WTC11 (cell line): ENCODE results near the gene SYT7. TPM values are rescaled to one million over a fixed set of nuclear protein-coding genes. Genes with fewer than 3 reads are reported as not detected.

Source experiments
- ATAC-seq: fragments of 200-7000 bp; cut with Tn5 transposase; 2 replicates; pipeline ENCODE4 v1.10.0; 2021; ENCODE audit warnings: mild to moderate bottlenecking, moderate library complexity
- CTCF ChIA-PET: fragments of 300-600 bp; sonication (Branson Sonifier 250); formaldehyde crosslinking; loops from one replicate; lab custom pipeline; 2021; ENCODE audit warnings: antibody characterized with exemption; lab: Charles Lee
- POLR2A ChIA-PET: fragments of 350-600 bp; sonication (Branson Sonifier 250); formaldehyde crosslinking; loops from one replicate; lab custom pipeline; 2021; ENCODE audit warnings: antibody characterized with exemption; lab: Charles Lee
- DNase-seq: peaks from one replicate; pipeline ENCODE4 v3.0.0; 2021; ENCODE audit warnings: low spot score
- H3K27ac Mint-ChIP-seq: 2 replicates; pipeline ENCODE4 v1.8.0; 2021; ENCODE audit warnings: mixed read lengths
- H3K27me3 Mint-ChIP-seq: 2 replicates; pipeline ENCODE4 v1.8.0; 2021; ENCODE audit warnings: low read depth, mild to moderate bottlenecking, moderate library complexity, mixed read lengths
- H3K36me3 Mint-ChIP-seq: 2 replicates; pipeline ENCODE4 v1.8.0; 2021; ENCODE audit warnings: mixed read lengths
- H3K4me1 Mint-ChIP-seq: 2 replicates; pipeline ENCODE4 v1.8.0; 2022; ENCODE audit warnings: mixed read lengths
- H3K4me3 Mint-ChIP-seq: 2 replicates; pipeline ENCODE4 v1.8.0; 2021; ENCODE audit warnings: mild to moderate bottlenecking, moderate library complexity, mixed read lengths
- H3K9me3 Mint-ChIP-seq: 2 replicates; pipeline ENCODE4 v1.8.0; 2021; ENCODE audit warnings: mixed read lengths
- ETV6 ChIP-seq: sonication (generic); formaldehyde crosslinking; IDR thresholded peaks from 2 replicates; pipeline ENCODE4 v1.8.1; 2022; ENCODE audit warnings: mild to moderate bottlenecking, missing genetic modification reagents
- GABPB1 ChIP-seq: sonication (generic); formaldehyde crosslinking; IDR thresholded peaks from 2 replicates; pipeline ENCODE4 v1.8.1; 2023; ENCODE audit warnings: mild to moderate bottlenecking, missing genetic modification reagents
- JUN ChIP-seq: sonication (generic); formaldehyde crosslinking; IDR thresholded peaks from 2 replicates; pipeline ENCODE4 v1.8.0; 2023; ENCODE audit warnings: mild to moderate bottlenecking, missing genetic modification reagents
- NR3C1 ChIP-seq: sonication (generic); formaldehyde crosslinking; conservative IDR thresholded peaks from 2 replicates; pipeline ENCODE4 v1.8.1; 2023; ENCODE audit warnings: low read depth, mild to moderate bottlenecking, missing genetic modification reagents
- OVOL2 ChIP-seq: fragments of 250-450 bp; sonication (Bioruptor Pico); IDR thresholded peaks from 2 replicates; pipeline ENCODE4 v1.9.0; 2021; ENCODE audit warnings: mild to moderate bottlenecking, borderline replicate concordance
- PRRX2 ChIP-seq: fragments of 250-450 bp; sonication (Bioruptor Pico); IDR thresholded peaks from 2 replicates; pipeline ENCODE4 v1.8.0; 2021; ENCODE audit warnings: mild to moderate bottlenecking
- RORB ChIP-seq: fragments of 250-450 bp; sonication (Bioruptor Pico); IDR thresholded peaks from 2 replicates; pipeline ENCODE4 v1.9.0; 2021; ENCODE audit warnings: mild to moderate bottlenecking
- SMAD4 ChIP-seq: sonication (generic); formaldehyde crosslinking; IDR thresholded peaks from 2 replicates; pipeline ENCODE4 v1.8.0; 2022; ENCODE audit warnings: mild to moderate bottlenecking, missing genetic modification reagents
- TEAD1 ChIP-seq: sonication (generic); formaldehyde crosslinking; IDR thresholded peaks from 2 replicates; pipeline ENCODE4 v1.8.0; 2022; ENCODE audit warnings: mild to moderate bottlenecking, missing genetic modification reagents
- ZNF396 ChIP-seq: fragments of 250-450 bp; sonication (Bioruptor Pico); IDR thresholded peaks from 2 replicates; pipeline ENCODE4 v1.8.0; 2021; ENCODE audit warnings: mild to moderate bottlenecking, moderate library complexity, borderline replicate concordance
- total RNA-seq: library from RNA; stranded (reverse); gene quantifications from 3 replicates; pipeline ENCODE4 v1.2.3, GENCODE V29; 2021
- TF ChIP-seq, protein P1 (sequence below): sonication (generic); formaldehyde crosslinking; IDR thresholded peaks from 2 replicates; pipeline ENCODE4 v1.8.0; 2022; ENCODE audit warnings: mild to moderate bottlenecking, missing genetic modification reagents
- TF ChIP-seq, protein P2 (sequence below): fragments of 250-450 bp; sonication (Bioruptor Pico); IDR thresholded peaks from 2 replicates; pipeline ENCODE4 v1.9.0; 2021; ENCODE audit warnings: moderate library complexity, mild to moderate bottlenecking, inconsistent platforms, borderline replicate concordance
- TF ChIP-seq, protein P3 (sequence below): sonication (generic); formaldehyde crosslinking; IDR thresholded peaks from 2 replicates; pipeline ENCODE4 v1.8.1; 2022; ENCODE audit warnings: low read depth, missing genetic modification reagents, borderline replicate concordance
- TF ChIP-seq, protein P4 (sequence below): fragments of 250-450 bp; sonication (Bioruptor Pico); IDR thresholded peaks from 2 replicates; pipeline ENCODE4 v1.9.0; 2021; ENCODE audit warnings: mild to moderate bottlenecking
- TF ChIP-seq, protein P5 (sequence below): sonication (generic); formaldehyde crosslinking; IDR thresholded peaks from 2 replicates; pipeline ENCODE4 v1.8.1; 2023; ENCODE audit warnings: mild to moderate bottlenecking, missing genetic modification reagents, moderate library complexity
- TF ChIP-seq, protein P6 (sequence below): fragments of 200-600 bp; IDR thresholded peaks from 2 replicates; pipeline ENCODE4 v1.8.0; 2022; ENCODE audit warnings: antibody characterized with exemption
- TF ChIP-seq, protein P7 (sequence below): sonication (generic); formaldehyde crosslinking; IDR thresholded peaks from 2 replicates; pipeline ENCODE4 v1.8.1; 2022; ENCODE audit warnings: missing genetic modification reagents, borderline replicate concordance
- TF ChIP-seq, protein P8 (sequence below): sonication (generic); formaldehyde crosslinking; IDR thresholded peaks from 2 replicates; pipeline ENCODE4 v1.8.0; 2022; ENCODE audit warnings: mild to moderate bottlenecking, missing genetic modification reagents

SYT7 gene
- total RNA-seq, 1 experiment from 2014 or later, result 12.5 TPM

DNA sequence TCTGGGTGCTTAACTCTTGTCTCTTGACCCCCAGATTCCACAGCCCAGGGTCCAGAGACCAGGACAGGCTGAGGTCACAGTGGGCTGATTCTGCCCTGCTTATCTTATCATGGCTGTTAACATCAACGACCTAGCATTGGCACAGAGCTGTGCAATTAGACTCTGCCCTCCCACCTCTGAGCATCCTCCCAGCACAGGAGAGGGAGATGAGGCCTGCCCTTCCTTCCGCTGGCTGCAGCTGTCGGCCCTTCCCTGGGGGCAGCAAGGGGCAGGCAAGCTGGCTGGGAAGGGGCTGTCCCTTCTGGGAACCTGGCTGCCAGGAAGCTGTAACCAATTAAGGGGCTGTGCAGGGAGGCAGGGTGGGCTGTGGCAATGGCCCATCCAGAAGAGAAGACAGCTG lies 49.8 kb downstream of the SYT7 start (continued):
- TF ChIP-seq, protein P1, sequence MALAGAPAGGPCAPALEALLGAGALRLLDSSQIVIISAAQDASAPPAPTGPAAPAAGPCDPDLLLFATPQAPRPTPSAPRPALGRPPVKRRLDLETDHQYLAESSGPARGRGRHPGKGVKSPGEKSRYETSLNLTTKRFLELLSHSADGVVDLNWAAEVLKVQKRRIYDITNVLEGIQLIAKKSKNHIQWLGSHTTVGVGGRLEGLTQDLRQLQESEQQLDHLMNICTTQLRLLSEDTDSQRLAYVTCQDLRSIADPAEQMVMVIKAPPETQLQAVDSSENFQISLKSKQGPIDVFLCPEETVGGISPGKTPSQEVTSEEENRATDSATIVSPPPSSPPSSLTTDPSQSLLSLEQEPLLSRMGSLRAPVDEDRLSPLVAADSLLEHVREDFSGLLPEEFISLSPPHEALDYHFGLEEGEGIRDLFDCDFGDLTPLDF (CRISPR knock-in tag), result no peak

DNA sequence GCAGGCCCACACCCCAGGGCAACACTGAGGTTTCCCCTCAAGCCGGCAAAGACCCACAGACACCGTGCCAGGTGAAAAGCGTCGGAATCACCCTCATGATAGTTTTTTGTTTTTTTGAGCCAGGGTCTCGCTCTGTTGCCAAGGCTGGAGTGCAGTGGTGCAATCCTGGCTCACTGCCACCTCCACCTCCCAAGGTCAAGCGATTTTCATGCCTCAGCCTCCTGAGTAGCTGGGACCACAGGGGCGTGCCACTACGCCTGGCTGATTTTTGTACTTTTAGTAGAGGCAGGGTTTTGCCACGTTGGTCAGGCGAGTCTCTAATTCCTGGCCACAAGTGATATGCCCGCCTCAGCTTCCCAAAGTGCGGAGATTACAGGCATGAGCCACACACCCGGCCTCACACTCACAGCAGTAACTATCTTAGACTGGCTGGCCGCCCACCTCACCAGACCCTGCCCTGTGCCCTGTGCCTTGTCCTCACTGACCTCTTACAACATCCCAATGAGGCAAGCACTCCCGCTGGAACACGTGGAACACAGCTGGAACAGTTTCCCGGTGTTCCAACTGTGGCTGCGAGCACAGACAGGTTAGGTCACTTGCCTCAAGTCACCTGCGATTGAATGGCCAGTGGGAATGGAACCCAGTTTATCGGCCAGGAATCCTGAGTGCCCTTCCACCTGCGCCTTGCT lies 51.2 kb downstream of the SYT7 start:
- Mint-ChIP-seq H3K9me3 (no peaks in the 10 kb centered on the region), H3K4me3 (no peak overlapping the region), H3K36me3 (peaks cover 2% of the 10 kb centered on the region; the same call in 1 of the 2 replicates), H3K27me3 (no peaks in the 10 kb centered on the region), H3K4me1 (peaks cover 10% of the 10 kb centered on the region), H3K27ac (peak overlapping the region; percentile 20; the same call in 1 of the 2 replicates)
- ChIA-PET CTCF (interaction anchor here (1.0 to 9.1 kb wide), 8 partner anchors 12 to 108 kb away, joined by 3 to 241 read pairs (median 36); partner anchors contain the start of gene LRRC10B), POLR2A (interaction anchor here (0.8 kb wide), 1 partner anchor 8 kb away, joined by 3 read pairs; no protein-coding TSS in a partner anchor)
- DNase-seq (no peak), ATAC-seq (no peak)
- TF ChIP-seq, protein P2, sequence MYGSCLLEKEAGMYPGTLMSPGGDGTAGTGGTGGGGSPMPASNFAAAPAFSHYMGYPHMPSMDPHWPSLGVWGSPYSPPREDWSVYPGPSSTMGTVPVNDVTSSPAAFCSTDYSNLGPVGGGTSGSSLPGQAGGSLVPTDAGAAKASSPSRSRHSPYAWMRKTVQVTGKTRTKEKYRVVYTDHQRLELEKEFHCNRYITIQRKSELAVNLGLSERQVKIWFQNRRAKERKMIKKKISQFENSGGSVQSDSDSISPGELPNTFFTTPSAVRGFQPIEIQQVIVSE (CRISPR knock-in tag), result no peak
- peak; percentile 87 for TF ChIP-seq GABPB1 (CRISPR knock-in tag)

DNA sequence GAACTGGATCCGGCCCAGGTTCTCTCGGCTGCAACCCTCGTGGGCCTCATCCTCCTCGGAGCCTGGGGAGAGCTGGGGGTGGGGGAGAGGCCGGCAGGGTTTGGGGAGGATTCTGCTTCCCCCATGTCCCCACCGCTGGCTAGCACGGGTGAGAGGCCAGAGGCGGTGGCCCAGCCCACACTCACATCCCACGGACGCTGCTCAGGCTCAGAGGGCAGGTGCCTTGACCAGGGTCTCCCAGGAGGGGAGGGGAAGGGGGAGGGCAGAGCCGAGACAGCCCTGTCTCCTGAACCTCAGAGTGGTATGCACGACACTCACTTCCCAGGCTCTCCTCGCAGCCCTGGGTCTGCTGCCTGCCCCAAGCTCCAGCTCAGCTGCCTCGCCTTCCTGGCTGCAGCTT lies 52.8 kb downstream of the SYT7 start:
- H3K27me3 Mint-ChIP-seq, result no peaks in the 10 kb centered on the region
- H3K4me1 Mint-ChIP-seq, result peaks cover 10% of the 10 kb centered on the region
- H3K9me3 Mint-ChIP-seq, result no peaks in the 10 kb centered on the region
- no peak for DNase-seq
- CTCF ChIA-PET, result interaction anchor here (0.6 to 9.1 kb wide), 9 partner anchors 10 to 153 kb away, joined by 3 to 241 read pairs (median 13); no protein-coding TSS in a partner anchor
- TF ChIP-seq OVOL2 (no peak), NR3C1 (CRISPR knock-in tag) (no peak), ZNF396 (CRISPR knock-in tag) (no peak), SMAD4 (CRISPR knock-in tag) (no peak), RORB (CRISPR knock-in tag) (no peak), TEAD1 (CRISPR knock-in tag) (no peak), JUN (CRISPR knock-in tag) (no peak), PRRX2 (CRISPR knock-in tag) (no peak), ETV6 (no peak)
- TF ChIP-seq, protein P3, sequence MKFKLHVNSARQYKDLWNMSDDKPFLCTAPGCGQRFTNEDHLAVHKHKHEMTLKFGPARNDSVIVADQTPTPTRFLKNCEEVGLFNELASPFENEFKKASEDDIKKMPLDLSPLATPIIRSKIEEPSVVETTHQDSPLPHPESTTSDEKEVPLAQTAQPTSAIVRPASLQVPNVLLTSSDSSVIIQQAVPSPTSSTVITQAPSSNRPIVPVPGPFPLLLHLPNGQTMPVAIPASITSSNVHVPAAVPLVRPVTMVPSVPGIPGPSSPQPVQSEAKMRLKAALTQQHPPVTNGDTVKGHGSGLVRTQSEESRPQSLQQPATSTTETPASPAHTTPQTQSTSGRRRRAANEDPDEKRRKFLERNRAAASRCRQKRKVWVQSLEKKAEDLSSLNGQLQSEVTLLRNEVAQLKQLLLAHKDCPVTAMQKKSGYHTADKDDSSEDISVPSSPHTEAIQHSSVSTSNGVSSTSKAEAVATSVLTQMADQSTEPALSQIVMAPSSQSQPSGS (CRISPR knock-in tag), result no peak
- TF ChIP-seq, protein P4, sequence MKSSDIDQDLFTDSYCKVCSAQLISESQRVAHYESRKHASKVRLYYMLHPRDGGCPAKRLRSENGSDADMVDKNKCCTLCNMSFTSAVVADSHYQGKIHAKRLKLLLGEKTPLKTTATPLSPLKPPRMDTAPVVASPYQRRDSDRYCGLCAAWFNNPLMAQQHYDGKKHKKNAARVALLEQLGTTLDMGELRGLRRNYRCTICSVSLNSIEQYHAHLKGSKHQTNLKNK (CRISPR knock-in tag), result no peak
- TF ChIP-seq, protein P5, sequence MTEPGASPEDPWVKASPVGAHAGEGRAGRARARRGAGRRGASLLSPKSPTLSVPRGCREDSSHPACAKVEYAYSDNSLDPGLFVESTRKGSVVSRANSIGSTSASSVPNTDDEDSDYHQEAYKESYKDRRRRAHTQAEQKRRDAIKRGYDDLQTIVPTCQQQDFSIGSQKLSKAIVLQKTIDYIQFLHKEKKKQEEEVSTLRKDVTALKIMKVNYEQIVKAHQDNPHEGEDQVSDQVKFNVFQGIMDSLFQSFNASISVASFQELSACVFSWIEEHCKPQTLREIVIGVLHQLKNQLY, result no peak
- TF ChIP-seq, protein P6, sequence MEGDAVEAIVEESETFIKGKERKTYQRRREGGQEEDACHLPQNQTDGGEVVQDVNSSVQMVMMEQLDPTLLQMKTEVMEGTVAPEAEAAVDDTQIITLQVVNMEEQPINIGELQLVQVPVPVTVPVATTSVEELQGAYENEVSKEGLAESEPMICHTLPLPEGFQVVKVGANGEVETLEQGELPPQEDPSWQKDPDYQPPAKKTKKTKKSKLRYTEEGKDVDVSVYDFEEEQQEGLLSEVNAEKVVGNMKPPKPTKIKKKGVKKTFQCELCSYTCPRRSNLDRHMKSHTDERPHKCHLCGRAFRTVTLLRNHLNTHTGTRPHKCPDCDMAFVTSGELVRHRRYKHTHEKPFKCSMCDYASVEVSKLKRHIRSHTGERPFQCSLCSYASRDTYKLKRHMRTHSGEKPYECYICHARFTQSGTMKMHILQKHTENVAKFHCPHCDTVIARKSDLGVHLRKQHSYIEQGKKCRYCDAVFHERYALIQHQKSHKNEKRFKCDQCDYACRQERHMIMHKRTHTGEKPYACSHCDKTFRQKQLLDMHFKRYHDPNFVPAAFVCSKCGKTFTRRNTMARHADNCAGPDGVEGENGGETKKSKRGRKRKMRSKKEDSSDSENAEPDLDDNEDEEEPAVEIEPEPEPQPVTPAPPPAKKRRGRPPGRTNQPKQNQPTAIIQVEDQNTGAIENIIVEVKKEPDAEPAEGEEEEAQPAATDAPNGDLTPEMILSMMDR, result no peak
- TF ChIP-seq, protein P7, sequence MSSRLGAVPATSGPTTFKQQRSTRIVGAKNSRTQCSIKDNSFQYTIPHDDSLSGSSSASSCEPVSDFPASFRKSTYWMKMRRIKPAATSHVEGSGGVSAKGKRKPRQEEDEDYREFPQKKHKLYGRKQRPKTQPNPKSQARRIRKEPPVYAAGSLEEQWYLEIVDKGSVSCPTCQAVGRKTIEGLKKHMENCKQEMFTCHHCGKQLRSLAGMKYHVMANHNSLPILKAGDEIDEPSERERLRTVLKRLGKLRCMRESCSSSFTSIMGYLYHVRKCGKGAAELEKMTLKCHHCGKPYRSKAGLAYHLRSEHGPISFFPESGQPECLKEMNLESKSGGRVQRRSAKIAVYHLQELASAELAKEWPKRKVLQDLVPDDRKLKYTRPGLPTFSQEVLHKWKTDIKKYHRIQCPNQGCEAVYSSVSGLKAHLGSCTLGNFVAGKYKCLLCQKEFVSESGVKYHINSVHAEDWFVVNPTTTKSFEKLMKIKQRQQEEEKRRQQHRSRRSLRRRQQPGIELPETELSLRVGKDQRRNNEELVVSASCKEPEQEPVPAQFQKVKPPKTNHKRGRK (CRISPR knock-in tag), result no peak
- TF ChIP-seq, protein P8, sequence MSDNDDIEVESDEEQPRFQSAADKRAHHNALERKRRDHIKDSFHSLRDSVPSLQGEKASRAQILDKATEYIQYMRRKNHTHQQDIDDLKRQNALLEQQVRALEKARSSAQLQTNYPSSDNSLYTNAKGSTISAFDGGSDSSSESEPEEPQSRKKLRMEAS (CRISPR knock-in tag), result no peak
- TF ChIP-seq, all 79 proteins: peak for 0
- POLR2A ChIA-PET, result no interaction called here
- 0 out of 2 replicates have a peak overlapping the region, but pooled peaks have one; percentile 50 for H3K27ac Mint-ChIP-seq
- ATAC-seq, result peak; percentile 27
- no peak overlapping the region for H3K4me3 Mint-ChIP-seq
- H3K36me3 Mint-ChIP-seq, result peaks cover 2% of the 10 kb centered on the region; the same call in 1 of the 2 replicates
